Left colon (tissue), 2 donors: ENCODE data around the gene MAGI2. TPM values are rescaled to one million over a fixed set of nuclear protein-coding genes. Genes with fewer than 3 reads are reported as not detected.

Experiments used
- ATAC-seq: fragments of 200-7000 bp; cut with Tn5 transposase; one replicate; pipeline ENCODE4 v1.9.1; 2020; ENCODE audit warnings: mild to moderate bottlenecking, moderate library complexity
- DNase-seq, 2 donors: peaks; one replicate each; pipeline ENCODE4 v3.0.0-alpha.2; 2020
- intact Hi-C, 2 donors: fragments of 100-400 bp; cut with DNase I in 1 of 2; cut with micrococcal nuclease in 1 of 2; formaldehyde crosslinking; loops; one replicate each; pipeline versions ENCODE4 v1.11.2 to v1.14.0; 2022; cut with DNase I, micrococcal nuclease
- total RNA-seq, 2 donors: library from RNA; stranded (reverse); fragmentation: NEBNext Ultra II Directional; extraction: Animal tissue kit (Norgen Biotek cat#: 25700); gene quantifications; one replicate each; pipeline ENCODE4 v1.2.1, GENCODE V29; 2021
- donor health status: DM: no; HTN: no; CAD: no.
- donor health status: DM: yes; HTN: yes; CAD: no.

The MAGI2 gene
- total RNA-seq, 2 donors from 2014 or later, result 1.4 to 3.5 TPM

GRCh38 chr7:78473021-78473420 lies 980.4 kb downstream of the MAGI2 start:
- ATAC-seq, result no peak
- DNase-seq, result no peak
- intact Hi-C loops, result no loop called here

GRCh38 chr7:78472519-78472918 lies 980.9 kb downstream of the MAGI2 start:
- DNase-seq (no peak), ATAC-seq (no peak)
- intact Hi-C loops, result no loop called here

GRCh38 chr7:78465894-78466293 lies 987.6 kb downstream of the MAGI2 start:
- intact Hi-C loops, result no loop called here
- no peak for DNase-seq
- ATAC-seq, result no peak

GRCh38 chr7:78463039-78463438 lies 990.4 kb downstream of the MAGI2 start:
- DNase-seq (no peak), ATAC-seq (no peak)
- intact Hi-C loops, result no loop called here

GRCh38 chr7:78450706-78451105 lies 1002.8 kb downstream of the MAGI2 start:
- ATAC-seq (no peak), DNase-seq (no peak)
- intact Hi-C loops, result no loop called here

- intact Hi-C loops, result no loop called here
- ATAC-seq, result no peak
- DNase-seq, result no peak
These were observed 1004.6 kb downstream of the MAGI2 start for GRCh38 chr7:78448911-78449310.

- DNase-seq (no peak), ATAC-seq (no peak)
- intact Hi-C loops, result no loop called here
These were observed 1009.2 kb downstream of the MAGI2 start for GRCh38 chr7:78444267-78444666.

- DNase-seq (no peak), ATAC-seq (no peak)
- intact Hi-C loops, result no loop called here
These were observed 1009.7 kb downstream of the MAGI2 start for GRCh38 chr7:78443811-78444210.

GRCh38 chr7:78441737-78442136 lies 1011.7 kb downstream of the MAGI2 start:
- ATAC-seq (no peak), DNase-seq (no peak)
- intact Hi-C loops, result no loop called here

- ATAC-seq (no peak), DNase-seq (no peak)
- intact Hi-C loops, result no loop called here
These were observed 1015.0 kb downstream of the MAGI2 start for GRCh38 chr7:78438433-78438832.

- DNase-seq, result no peak
- no peak for ATAC-seq
- intact Hi-C loops, result no loop called here
These were observed 1016.3 kb downstream of the MAGI2 start for GRCh38 chr7:78437118-78437517.

- no peak for DNase-seq
- ATAC-seq, result no peak
- intact Hi-C loops, result no loop called here
These were observed 1018.1 kb downstream of the MAGI2 start for GRCh38 chr7:78435355-78435754.

GRCh38 chr7:78434281-78434680 lies 1019.2 kb downstream of the MAGI2 start:
- ATAC-seq (no peak), DNase-seq (no peak)
- intact Hi-C loops, result no loop called here

- DNase-seq (no peak), ATAC-seq (no peak)
- intact Hi-C loops, result no loop called here
These were observed 1020.0 kb downstream of the MAGI2 start for GRCh38 chr7:78433421-78433820.

- intact Hi-C loops, result no loop called here
- ATAC-seq (no peak), DNase-seq (no peak)
These were observed 1023.6 kb downstream of the MAGI2 start for GRCh38 chr7:78429878-78430277.

GRCh38 chr7:78427209-78427608 lies 1026.3 kb downstream of the MAGI2 start:
- intact Hi-C loops, result no loop called here
- DNase-seq (no peak), ATAC-seq (no peak)

GRCh38 chr7:78420001-78420400 lies 1033.5 kb downstream of the MAGI2 start:
- DNase-seq (no peak), ATAC-seq (no peak)
- intact Hi-C loops, result no loop called here

- no peak for ATAC-seq
- no peak for DNase-seq
- intact Hi-C loops, result no loop called here
These were observed 1036.2 kb downstream of the MAGI2 start for GRCh38 chr7:78417180-78417853.

GRCh38 chr7:78413568-78413967 lies 1039.9 kb downstream of the MAGI2 start:
- ATAC-seq, result no peak
- no peak for DNase-seq
- intact Hi-C loops, result no loop called here

GRCh38 chr7:78412216-78412858 lies 1041.1 kb downstream of the MAGI2 start:
- no peak for ATAC-seq

GRCh38 chr7:78407031-78407430 lies 1046.4 kb downstream of the MAGI2 start:
- intact Hi-C loops, result no loop called here
- ATAC-seq, result no peak
- DNase-seq, result no peak

More at GRCh38 chr7:78412216-78412858, 1041.1 kb downstream of the MAGI2 start:
- DNase-seq, result no peak
- intact Hi-C loops, result no loop called here
